HPDE6-E6E7 (cell line): ENCODE measurements around the gene NEURL1B.
"Not testable (repeated sequence)": the region's sequence is repeated elsewhere in the genome, so short reads cannot be mapped to it uniquely, and the experiment has no call there.

Experiments used
- DNase-seq: peaks from one replicate; pipeline ENCODE4 v3.0.0; 2011; ENCODE audit warnings: missing footprints; ENCODE audit errors: extremely low spot score

NEURL1B gene

DNA sequence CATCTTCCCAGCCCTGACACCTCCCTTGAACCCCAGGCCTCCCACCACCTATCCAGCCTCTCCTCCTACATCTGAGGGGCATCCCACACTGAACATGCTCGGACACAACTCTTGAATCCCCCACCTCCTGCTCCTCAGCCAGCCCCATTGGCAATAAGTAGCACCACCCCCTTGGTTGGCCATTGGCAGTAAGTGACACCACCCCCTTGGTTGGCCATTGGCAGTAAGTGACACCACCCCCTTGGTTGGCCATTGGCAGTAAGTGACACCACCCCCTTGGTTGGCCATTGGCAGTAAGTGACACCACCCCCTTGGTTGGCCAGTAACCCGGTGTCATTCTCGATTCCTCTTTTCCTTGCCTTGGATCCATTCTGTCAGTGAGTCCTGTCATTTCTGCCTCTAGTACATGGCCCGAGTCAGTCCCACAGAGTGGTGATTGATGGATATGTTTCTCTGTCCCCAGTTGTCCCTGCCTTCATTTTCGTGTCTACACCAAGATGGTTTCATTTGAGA lies 37.4 kb downstream of the NEURL1B start:
- not testable (repeated sequence) for DNase-seq

DNA sequence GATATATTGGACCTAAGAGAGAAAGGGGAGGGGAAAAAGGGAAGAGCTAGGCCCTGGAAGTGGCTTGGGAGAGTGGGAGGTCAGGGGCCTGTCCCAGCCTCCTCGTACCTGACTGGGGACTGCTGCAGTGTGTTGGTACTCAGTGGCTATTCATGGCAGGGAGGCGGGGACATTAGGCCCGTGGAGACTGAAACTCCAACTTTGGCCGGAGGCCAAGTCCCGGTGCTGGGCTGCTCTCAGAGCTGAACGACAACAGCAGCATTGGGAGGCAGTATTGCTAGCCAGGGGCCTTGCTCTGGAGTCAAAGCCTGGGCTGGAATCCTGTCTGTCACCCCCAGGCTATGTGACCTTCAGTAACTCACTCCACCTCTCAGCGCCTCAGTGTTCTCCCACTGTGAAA lies 37.8 kb downstream of the NEURL1B start:
- DNase-seq = no peak

DNA sequence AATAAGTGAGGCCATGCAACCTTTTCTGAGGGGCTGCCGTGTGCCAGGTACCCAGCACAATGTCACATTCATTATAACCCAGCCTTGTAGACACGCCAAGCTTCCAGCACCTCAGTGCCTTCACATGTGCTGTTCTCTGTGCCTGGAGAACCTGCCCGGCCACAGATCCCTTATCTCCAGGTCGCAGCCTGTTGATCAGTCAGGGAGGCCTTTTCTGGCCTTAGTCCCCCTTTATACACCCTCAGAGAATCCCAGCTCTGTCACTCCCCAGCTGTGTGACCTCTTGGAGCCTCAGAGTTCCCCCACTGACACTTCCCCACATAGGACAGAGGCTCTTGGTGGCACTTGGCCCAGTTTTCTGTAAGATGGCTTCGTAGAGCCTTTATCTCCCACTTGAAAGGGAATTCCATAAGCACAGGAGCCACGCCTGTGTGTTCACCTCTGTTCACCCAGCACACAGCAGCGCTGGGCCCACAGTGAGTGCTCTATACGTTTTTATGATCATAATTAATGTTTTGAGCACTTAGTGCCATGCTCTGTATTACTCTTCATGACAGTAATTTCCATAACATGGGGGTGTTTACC lies 38.7 kb downstream of the NEURL1B start:
- no peak for DNase-seq

DNA sequence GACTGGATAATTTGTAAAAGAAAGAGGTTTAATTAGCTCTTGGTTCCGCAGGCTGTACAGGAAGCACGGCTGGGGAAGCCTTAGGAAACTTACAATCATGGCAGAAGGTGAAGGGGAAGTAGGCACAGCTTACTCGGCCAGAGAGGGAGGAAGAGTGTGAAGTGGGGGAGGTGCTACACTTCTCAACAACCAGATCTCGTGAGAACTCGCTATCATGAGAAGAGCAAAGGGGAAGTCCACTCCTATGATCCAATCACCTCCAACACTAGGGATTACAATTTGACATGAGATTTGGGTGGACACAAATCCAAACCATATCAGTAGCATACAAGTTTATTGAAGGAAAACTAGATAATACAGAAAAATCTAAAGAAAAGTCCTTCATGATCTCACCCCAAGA lies 39.9 kb downstream of the NEURL1B start:
- DNase-seq = no peak

DNA sequence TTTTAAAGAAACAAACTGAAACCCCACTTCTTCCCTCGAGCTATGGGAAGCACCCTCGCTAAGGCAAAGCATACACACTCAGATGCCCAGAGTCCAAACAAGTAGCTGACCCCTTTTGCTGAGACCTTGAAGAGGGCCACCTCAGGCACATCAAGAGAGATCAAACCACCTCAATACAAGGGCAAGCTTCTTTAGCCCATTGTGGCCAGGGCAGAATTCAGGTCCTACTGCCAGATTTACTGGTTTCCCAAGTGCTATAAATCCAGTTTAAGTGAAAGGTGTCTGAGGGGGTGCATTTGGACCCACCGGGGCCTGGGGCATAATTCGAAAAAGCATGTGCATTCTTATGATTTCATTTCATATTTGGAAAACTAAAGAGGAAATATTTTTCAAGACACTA lies 40.4 kb downstream of the NEURL1B start:
- DNase-seq = no peak

- DNase-seq = no peak
Measured at GRCh38 chr5:172683264-172683644, 42.2 kb downstream of the NEURL1B start.

- no peak for DNase-seq
Measured at GRCh38 chr5:172683645-172684471, 42.8 kb downstream of the NEURL1B start.

DNA sequence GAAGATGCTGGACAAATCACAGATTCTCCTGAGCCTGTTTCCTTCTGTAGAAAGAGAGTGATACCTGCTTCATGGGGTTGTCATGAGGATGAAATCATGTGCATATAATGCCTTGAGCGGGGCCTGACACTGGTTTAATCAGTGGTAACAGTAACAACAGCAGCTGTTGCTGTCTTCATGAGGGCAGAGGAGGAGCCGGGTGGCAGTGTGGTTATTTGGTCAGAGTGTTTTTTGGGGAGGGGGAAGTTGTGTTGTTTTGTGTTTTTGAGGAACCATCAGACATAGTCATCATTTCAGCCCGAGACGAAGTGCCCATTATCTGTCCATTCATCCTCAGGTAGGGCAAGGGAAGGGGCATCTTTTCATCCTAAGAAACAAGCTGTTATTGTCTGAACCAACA lies 44.0 kb downstream of the NEURL1B start:
- no peak for DNase-seq

DNA sequence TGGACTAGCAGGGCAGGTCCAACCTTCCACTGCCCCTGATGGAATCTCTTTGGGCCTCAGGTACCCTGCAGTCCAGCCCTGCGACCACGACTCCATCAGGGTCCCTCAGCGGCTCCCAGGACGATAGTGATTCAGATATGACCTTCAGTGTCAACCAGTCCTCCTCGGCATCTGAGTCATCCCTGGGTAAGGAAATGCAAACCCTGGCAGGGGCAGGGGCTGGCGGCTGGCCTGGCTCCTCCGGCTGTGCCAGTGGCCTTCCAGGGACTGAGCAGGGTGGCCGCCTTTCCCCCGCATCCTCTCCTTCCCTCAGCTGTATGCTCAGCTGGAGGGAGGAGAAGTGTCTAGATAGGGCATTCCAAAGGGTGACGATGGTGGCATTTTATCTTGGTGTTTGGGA lies 45.0 kb downstream of the NEURL1B start:
- no peak for DNase-seq

GRCh38 chr5:172686539-172687390 lies 45.7 kb downstream of the NEURL1B start:
- DNase-seq = no peak

GRCh38 chr5:172687940-172688339 lies 46.9 kb downstream of the NEURL1B start:
- DNase-seq = no peak

DNA sequence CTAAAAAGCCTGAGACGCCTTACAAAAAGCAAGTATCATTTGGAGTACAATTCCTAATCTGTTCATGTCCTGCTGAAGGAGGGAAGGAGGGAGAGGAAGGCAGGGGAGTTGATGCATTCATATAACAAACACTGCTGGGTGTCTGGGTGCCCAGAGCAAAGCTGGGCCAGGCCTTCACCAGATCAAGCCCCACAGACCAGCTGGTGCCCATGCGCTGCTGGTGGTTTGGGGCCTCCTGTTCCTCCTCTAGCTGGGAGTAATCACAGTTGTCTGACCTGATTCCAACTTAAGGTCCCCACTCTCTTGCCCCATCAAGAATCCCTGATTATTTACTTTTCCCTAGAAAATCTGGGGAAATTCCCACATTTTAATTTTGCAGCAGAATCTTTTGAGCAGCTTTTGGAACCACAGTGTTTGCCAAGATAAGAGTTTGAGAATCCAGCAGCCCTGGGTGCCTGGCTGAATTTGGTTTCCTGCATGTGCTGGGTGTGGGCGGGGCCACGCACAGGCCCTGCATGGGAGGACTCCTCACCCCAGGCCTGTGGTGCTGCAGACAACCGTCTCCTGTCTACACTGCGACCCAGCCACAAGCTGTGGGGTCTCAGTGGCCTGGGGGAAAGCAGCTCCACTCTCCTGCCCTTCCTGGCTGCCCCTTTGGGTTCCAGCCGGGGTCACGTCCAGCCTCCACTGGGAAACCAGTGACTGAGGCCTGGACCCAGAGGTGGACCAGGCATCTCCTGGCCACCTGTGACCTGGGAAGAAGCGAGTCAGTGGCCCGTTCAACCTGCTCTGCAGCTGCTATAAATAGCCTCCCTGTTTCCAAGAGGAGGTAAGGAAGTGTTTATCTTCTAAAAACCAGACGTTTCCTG lies 47.5 kb downstream of the NEURL1B start:
- DNase-seq = peak; percentile 40

GRCh38 chr5:172689218-172689572 lies 48.1 kb downstream of the NEURL1B start:
- DNase-seq = no peak

- DNase-seq = no peak
Measured at GRCh38 chr5:172689801-172690200, 48.7 kb downstream of the NEURL1B start.

- DNase-seq = no peak
Measured at GRCh38 chr5:172690258-172691075, 49.4 kb downstream of the NEURL1B start.

DNA sequence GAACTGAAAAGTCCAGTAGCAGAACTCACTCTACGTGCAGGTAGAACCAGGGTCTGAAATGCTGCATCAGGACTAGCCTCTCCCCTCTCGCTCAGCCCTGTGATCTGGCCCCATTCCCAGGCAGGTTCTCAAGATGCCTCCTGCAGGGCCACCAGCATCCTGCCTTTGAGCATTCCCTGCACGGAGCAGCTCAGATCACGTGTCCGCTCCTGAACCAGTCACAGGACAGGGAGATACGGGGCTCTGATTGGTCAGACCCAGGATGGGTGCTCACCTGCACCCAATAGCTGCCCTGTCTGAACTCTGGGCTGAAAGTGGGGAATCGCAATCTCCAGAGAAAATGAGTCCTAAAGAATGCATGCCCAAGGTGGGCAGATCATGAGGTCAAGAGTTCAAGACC lies 50.8 kb downstream of the NEURL1B start:
- no peak for DNase-seq

GRCh38 chr5:172692451-172692850 lies 51.4 kb downstream of the NEURL1B start:
- no peak for DNase-seq

DNA sequence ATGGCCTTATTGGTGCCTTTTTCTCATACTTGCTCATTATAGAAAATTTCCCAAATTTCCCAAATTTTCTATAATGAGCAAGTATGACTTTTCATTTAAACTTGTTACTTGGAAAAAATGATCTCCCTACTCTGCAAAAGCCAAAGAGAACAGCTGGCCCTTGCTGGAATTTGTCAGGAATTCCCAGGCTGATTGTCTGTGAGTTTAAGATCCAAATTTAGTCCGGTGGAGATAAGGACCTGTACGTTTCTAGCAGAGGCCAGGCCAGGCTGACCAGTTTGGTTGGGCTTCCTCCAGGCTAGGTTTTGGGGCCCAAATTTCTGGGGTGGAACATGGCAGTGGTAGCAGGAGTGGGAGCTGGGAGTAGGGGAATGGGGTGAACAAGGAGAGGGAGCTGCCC lies 51.9 kb downstream of the NEURL1B start:
- no peak for DNase-seq

DNA sequence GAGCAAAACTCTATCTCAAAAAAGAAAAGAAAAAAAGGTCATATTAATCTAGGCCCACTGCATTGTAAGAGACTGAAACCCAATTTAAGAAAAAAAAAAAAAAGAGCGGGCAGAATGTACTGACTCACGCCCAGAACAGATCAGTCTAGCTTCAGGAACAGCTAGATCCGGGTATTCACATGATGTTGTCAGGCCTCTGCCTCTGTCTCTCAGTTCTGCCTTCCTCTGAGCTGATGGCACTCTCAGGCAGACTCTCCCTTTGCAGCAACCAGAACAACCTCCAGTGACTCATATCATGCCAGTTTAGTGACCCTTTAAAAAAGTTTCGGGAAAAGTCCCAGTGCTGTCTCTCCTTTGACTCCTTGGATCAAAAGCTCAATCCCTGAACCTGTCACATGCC lies 53.0 kb downstream of the NEURL1B start:
- no peak for DNase-seq

GRCh38 chr5:172694541-172694940 lies 53.5 kb downstream of the NEURL1B start:
- no peak for DNase-seq
